A673 (cell line): ENCODE measurements around the gene EXOC2.

Experiments used
- EZH2 ChIP-seq: fragments of 200-600 bp; sonication (generic); IDR thresholded peaks from 2 replicates; pipeline ENCODE4 v1.6.1; 2017; ENCODE audit warnings: borderline replicate concordance, low read depth, mild to moderate bottlenecking, mixed read lengths, antibody characterized with exemption, low read length; ENCODE audit not compliant: poor library complexity, severe bottlenecking
- TF ChIP-seq, protein P1 (sequence below): fragments of 300-800, 200-600 bp; sonication (generic); conservative IDR thresholded peaks from 2 replicates; pipeline ENCODE4 v1.5.1; 2017; ENCODE audit warnings: low read depth, mild to moderate bottlenecking, antibody characterized with exemption, low read length, moderate library complexity, mixed read lengths

DNA sequence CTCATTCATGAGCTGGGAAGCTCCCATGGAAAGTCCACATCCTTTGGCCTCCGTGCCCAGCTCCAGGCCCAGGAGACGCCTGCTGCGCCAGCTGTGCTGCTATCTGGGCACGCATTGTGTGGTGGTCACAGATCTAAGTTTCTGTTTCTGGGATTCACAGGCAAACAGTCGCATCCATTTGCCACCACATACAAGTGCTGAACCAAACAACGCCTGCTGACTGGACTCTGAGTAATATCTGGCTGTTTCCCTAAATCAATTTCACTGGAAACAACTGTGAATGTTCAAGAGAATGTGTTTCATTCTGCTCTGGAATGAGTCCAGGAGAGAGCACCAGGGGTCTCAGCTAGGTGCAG is 255.9 kb downstream of the EXOC2 start:
- TF ChIP-seq, protein P1, sequence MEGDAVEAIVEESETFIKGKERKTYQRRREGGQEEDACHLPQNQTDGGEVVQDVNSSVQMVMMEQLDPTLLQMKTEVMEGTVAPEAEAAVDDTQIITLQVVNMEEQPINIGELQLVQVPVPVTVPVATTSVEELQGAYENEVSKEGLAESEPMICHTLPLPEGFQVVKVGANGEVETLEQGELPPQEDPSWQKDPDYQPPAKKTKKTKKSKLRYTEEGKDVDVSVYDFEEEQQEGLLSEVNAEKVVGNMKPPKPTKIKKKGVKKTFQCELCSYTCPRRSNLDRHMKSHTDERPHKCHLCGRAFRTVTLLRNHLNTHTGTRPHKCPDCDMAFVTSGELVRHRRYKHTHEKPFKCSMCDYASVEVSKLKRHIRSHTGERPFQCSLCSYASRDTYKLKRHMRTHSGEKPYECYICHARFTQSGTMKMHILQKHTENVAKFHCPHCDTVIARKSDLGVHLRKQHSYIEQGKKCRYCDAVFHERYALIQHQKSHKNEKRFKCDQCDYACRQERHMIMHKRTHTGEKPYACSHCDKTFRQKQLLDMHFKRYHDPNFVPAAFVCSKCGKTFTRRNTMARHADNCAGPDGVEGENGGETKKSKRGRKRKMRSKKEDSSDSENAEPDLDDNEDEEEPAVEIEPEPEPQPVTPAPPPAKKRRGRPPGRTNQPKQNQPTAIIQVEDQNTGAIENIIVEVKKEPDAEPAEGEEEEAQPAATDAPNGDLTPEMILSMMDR = no peak
- no peak for TF ChIP-seq EZH2
